Stimulated activated CD4-positive, alpha-beta T cell treated with anti-CD3 and anti-CD28 coated beads, Interleukin-12 subunit alpha, Interleukin-12 subunit beta, amount 100 ng/mL, for 24 hours (primary cell): Measurements from ENCODE around the gene UNC93A.

Source experiments
- DNase-seq, 2 experiments: peaks; one replicate each; pipeline ENCODE4 v3.0.0-alpha.2; 2020; ENCODE audit warnings: low read depth in 2 of 2

UNC93A gene

DNA sequence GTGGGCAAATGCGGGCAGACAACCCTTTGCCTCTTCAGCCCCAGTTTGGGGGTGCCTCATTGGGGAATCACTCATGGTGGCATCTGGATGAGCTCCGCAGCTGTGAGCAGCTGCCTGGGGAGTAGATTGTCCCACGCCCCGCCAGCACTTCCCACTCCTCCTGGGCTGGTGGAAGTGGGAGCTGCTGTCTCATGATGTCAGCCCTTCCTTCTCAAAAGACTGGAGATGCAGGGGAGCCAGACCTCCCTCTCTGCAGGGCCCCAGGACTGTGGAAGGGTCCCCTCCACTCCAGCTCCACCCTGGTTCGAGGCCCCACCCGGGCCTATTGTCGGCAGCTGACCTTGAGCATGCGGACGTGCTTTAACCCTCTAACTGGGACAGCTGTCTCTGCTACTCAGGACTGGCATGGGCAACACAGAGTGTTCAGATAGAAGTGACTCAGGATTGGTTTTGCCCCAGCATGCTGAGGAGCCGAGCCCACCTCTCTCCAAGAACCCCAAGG is 2.0 kb downstream of the UNC93A start:
- DNase-seq, result no peak

DNA sequence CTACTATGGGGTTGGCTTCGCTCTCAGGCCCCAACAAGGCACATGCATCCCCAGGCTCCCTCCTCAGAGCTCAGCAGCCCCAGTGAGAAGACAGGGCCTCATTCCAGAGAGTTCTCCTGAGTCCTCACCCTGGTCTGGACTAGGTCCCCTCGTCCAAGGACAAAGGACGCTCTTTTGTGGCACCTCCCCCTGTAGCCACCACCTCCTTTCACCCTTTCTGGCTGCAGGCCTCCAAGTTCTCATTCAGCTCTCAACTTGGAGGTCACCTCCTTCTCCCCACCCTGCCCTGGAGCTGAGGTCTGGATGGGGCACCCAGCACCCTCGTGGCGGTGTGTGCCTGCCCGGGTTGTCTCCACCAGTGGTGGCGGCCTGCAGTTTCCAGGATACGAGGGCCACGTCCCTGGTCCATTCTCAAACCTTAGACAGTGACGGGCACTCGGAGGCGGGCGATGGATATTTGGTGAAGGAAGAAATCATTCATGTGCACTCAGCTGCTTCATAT is 2.5 kb downstream of the UNC93A start:
- no peak for DNase-seq

- no peak for DNase-seq
Observed at GRCh38 chr6:167294241-167294640, 3.1 kb downstream of the UNC93A start.

DNA sequence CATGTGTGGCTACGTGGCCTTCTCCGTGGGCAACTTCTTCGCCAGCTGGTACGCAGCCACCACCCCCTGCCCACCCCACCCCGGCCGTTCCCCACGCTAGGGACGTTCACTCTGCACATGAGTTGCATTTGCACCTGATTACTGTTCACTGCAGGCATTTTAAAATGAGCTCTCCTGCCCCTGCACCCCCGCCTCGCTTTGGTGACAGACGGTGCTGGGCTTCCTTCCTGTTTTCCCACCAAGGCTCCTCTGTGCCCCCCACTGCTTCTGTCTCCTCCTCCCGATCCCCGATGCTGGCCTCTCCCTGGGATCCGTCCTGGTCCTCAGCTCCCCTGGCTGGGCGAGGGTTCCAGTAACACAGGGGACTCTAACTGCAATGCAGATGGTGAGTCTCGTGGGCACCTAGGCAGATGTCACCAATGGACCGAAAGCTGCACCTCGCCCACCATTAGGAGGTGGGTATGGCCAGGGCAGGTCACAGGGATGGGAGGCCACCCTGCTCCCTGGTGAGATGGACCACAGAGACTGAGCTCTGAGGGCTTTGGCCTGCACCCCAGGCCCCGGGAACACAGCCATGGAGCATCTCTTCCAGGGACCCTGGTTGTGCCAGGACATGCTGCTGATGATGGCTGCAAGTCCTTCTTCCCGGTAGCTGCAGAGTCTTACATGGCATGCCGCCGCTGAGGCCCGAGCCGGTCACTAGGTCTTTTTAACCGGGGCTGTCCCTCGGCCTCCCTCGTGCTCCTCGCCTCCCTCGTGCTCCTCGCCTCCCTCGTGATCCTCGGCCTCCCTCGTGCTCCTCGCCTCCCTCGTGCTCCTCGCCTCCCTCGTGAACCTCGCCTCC is 3.8 kb downstream of the UNC93A start:
- DNase-seq, result no peak

DNA sequence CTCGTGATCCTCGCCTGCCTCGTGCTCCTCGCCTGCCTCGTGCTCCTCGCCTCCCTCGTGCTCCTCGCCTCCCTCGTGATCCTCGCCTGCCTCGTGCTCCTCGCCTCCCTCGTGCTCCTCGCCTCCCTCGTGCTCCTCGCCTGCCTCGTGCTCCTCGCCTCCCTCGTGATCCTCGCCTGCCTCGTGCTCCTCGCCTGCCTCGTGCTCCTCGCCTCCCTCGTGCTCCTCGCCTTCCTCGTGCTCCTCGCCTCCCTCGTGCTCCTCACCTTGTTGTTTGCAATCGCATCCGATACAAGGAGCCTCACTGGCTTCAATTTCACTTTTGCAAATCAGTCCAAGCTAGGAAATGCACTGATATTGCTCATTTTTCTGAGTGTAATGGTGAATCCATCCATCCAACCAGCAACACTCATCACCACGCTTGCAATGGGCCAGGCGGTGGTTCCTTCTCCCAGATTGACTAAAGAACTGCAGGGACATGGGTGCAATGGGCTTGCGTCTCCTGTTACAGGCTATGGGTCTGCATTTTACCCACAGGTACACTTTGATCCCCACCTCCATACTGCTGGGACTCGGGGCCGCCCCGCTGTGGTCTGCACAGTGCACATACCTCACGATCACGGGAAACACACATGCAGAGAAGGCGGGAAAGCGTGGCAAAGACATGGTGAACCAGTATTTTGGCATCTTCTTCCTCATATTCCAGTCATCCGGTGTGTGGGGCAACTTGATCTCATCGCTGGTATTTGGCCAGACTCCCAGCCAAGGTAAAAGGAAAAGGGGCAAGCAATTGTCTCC is 4.6 kb downstream of the UNC93A start:
- no peak for DNase-seq

DNA sequence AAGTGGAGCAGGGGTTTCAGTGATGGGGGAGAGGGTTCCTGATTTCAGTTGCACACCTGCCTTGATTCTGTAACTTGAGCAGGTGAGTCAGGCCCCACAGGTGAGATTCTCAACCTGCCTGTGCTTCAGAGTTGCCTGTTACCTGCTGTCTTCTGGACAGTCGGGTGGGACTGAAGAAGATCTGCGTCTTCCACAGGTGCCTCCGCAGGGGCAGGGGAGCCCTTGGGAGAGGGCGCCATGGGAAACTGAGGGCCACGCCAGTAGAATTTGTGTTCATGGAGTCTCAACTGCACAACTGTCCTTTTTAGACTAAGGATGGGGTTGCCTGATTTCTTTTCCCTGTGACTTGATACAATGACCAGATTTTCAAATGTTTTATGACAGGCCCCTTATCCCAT is 5.2 kb downstream of the UNC93A start:
- DNase-seq, result no peak

DNA sequence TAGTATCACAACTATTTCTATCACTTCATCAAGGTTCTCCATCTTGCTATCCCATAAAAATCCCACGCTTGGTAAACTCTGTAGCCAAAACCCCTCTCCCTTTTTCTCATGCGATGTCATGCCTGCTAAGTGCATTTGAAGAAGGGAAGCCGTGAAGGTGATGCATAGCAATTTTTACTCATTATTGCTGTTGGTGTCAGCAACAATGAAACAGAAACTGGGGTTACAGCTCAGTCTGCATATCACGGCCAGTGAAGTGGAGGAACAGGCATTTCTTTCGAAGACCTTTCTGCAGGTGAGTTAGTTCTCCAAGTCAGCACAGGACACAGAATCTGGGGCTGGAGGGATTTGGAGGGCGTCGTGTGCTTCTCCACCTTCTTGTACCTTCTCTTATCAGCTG is 5.8 kb downstream of the UNC93A start:
- DNase-seq, result no peak

DNA sequence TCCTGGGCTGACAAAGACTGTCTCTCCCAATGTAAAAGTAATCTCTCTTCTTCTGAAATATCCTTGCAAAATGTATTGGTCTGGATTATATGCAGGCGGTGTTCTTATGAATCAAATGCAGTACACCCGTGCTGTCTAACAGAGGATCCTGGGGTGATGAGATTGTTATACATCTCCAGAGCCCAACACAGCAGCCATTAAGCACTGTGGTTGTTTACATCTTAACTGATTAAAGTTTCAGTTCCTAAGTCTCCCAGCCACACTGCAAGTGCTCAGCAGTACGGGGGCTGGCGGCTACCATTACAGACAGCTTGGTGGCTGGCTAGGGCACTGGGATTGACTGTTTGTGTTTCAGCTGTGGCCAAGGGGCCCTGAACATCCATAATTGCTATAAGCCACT is 7.0 kb downstream of the UNC93A start:
- DNase-seq, result no peak

GRCh38 chr6:167299641-167300308 is 8.7 kb downstream of the UNC93A start:
- DNase-seq, result no peak

DNA sequence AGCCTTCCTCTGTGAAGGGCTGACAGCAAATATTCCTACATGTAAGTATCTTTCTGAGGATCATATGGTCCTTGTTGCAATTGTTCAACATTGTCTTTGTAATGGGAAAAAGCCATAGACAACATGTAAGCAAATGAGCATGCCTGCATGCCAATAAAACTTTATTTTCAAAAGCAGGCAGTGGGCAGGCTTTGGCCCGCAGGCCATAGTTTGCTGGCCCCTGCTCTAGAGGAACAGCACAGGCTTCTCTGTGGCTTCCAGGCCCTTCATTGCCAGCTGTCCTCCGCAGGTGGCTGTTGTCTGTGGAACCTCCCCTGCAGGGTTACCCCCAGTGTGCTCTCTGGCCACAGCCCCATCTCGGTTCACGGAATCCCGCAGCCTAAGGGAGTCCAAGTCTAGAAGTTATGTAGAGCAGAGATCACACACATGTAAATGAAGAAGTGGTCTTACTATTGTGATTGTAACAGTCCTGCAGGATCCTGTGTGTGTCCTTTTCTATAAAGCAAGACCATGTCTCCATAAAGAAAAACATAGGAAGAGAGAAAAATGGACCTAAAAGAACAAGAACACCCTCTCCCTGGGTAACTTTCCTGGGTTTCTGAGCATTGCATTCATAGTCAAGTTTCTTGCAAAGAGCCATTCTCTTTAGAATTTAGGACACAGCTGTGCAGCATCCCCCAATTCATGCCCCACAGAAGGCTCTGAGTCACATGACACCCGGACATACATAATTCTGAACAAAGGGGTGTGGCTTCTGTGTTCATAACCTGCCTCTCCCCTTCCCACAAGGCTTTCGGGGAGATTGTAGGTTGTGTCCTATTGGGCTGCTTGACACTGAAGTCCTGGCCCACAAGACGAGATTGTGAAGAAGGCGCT is 10.0 kb downstream of the UNC93A start:
- no peak for DNase-seq

GRCh38 chr6:167302074-167302473 is 11.0 kb downstream of the UNC93A start:
- DNase-seq, result no peak

DNA sequence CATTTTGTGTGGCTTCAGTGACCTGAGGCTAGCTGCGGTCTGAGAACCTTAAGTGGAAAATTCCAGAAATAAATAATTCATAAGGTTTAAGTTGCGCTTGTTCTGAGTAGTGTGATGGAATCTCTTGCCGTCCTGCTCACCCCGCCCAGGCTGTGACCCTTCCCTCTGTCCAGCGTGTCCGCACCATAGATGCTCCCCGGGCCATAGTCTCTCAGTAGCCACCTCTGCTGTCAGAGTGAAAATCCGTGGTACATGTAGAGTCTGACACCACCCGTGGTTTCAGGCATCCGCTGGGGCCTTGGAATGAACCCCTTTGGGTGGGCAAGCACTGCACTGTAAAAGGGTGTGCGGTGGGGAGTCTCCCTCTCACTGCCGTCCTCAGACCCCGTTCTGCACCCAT is 11.7 kb downstream of the UNC93A start:
- no peak for DNase-seq

DNA sequence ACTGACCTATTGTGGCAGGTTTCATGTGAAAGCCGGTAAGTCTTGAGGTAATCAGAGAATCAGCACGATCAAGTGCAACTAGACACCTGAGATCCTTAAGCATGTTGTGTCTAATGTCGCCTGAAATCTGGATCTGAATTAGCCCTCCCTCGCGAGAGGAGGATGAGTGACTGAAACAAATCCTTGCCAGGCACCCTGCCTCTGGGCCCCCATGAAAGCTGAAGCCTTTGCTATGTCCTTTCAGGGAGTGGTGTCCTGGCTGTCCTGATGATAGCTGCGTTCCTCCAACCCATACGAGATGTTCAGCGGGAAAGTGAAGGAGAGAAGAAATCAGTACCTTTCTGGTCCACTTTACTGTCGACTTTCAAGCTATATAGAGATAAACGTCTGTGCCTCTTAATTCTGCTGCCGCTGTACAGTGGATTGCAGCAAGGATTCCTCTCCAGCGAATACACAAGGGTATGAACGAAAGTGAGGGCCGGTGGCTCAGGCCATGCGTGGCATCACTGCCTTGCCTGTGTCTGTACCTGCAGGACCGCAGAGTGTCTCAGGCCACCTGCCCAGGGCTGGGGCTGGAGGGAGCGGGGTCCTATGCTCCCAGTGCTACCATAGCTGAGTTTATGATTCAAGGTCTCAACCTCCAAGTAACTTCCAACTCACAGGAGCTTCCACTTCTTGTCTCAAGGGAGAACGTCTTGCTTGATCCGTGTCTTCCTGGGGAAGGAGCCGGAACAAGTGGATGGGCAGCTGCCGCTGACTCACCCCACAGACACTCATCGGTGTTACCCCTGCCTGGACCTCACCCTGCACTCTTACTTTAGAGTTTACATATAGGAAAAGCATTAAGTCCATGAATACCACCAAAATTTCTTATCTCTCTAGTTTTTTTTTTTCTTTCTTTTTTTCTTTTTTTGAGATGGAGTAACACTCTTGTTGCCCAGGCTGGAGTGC is 12.8 kb downstream of the UNC93A start:
- DNase-seq, result no peak

DNA sequence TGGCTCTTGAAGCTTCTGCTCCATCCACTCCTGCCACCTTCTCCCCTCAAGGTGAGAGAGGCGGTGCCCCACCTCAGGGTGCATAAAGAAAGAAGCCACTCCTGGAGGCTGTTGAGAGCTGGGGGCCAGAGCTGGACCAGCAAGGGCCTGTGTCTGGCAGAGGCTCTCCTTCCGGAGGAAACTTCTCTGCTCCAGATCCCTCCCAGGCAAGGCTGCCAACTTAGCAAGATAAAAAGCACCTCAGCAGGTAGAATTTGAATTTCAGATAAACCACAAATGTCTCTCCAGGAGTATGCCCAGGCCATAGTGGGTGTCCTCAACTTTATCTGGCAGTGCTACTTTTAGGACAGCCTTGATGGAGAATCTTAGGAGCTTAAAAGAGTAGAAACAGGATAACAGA is 13.8 kb downstream of the UNC93A start:
- DNase-seq, result no peak

- no peak for DNase-seq
Observed at GRCh38 chr6:167305796-167306195, 14.7 kb downstream of the UNC93A start.

GRCh38 chr6:167306401-167306998 is 15.4 kb downstream of the UNC93A start:
- DNase-seq, result no peak

- DNase-seq, result no peak
Observed at GRCh38 chr6:167307342-167307955, 16.3 kb downstream of the UNC93A start.

DNA sequence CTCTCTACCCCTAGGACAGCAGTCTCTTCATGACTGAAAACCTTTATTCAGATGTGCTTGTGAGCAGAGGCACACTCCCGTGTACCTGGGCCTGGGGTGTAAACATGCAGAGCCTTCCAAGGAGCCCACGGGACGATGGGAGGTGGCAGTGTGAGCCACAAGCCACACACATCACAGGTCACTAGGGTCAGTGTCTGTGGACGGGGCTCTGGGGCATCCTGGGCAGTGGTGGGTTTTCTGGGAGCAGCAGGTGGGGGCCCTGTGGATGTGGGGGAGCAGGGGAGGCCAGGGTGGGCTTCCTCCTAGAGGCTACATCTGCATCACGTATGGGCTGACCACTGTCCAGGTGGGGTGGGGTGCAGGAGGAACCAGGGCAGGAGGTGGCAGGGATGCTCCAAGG is 17.1 kb downstream of the UNC93A start:
- DNase-seq, result no peak
